H9 (cell line): ENCODE results near the gene RALGAPB. TPM values are rescaled to one million over a fixed set of nuclear protein-coding genes. Genes with fewer than 3 reads are reported as not detected.

Experiments
- DNase-seq: peaks from one replicate; pipeline ENCODE4 v3.0.0-alpha.2; 2017
- H2AFZ ChIP-seq: one replicate; pipeline ENCODE4 v1.6.1; 2013; ENCODE audit warnings: mild to moderate bottlenecking, low read length, control low read depth, moderate library complexity
- H2AK5ac ChIP-seq: 2 replicates; pipeline ENCODE4 v1.6.1; 2013; ENCODE audit warnings: low read length, control low read depth, mixed read lengths; ENCODE audit not compliant: insufficient read length
- H2BK120ac ChIP-seq: one replicate; pipeline ENCODE4 v1.6.1; 2013; ENCODE audit warnings: low read depth, mild to moderate bottlenecking, low read length, control low read depth, inconsistent platforms; ENCODE audit not compliant: poor library complexity, severe bottlenecking
- H2BK12ac ChIP-seq: 2 replicates; pipeline ENCODE4 v1.6.1; 2013; ENCODE audit warnings: low read length, control low read depth, mixed read lengths, low read depth; ENCODE audit not compliant: insufficient read length
- H2BK15ac ChIP-seq: 2 replicates; pipeline ENCODE4 v1.6.1; 2013; ENCODE audit warnings: low read depth, low read length, control low read depth
- H2BK20ac ChIP-seq: one replicate; pipeline ENCODE4 v1.6.1; 2013; ENCODE audit warnings: low read depth, mild to moderate bottlenecking, low read length, control low read depth, inconsistent platforms; ENCODE audit not compliant: poor library complexity, severe bottlenecking
- H2BK5ac ChIP-seq: 2 replicates; pipeline ENCODE4 v1.6.1; 2013; ENCODE audit warnings: low read length, control low read depth, mixed read lengths; ENCODE audit not compliant: insufficient read length
- H3K14ac ChIP-seq: 2 replicates; pipeline ENCODE4 v1.6.1; 2013; ENCODE audit warnings: low read length, control low read depth; ENCODE audit not compliant: insufficient read depth
- H3K18ac ChIP-seq: 2 replicates; pipeline ENCODE4 v1.6.1; 2013; ENCODE audit warnings: low read depth, mild to moderate bottlenecking, mixed read lengths, low read length, control low read depth; ENCODE audit not compliant: insufficient read length
- H3K23ac ChIP-seq: 2 replicates; pipeline ENCODE4 v1.6.1; 2013; ENCODE audit warnings: low read length, control low read depth, mixed read lengths, low read depth; ENCODE audit not compliant: insufficient read length
- H3K23me2 ChIP-seq: 2 replicates; pipeline ENCODE4 v1.6.1; 2013; ENCODE audit warnings: low read depth, mild to moderate bottlenecking, mixed read lengths, low read length, control low read depth; ENCODE audit not compliant: insufficient read length, poor library complexity, severe bottlenecking
- H3K27ac ChIP-seq: 2 replicates; pipeline ENCODE4 v1.5.1; 2013; ENCODE audit warnings: low read length, control low read depth, mixed read lengths, low read depth; ENCODE audit not compliant: insufficient read length
- H3K27me3 ChIP-seq: 2 replicates; pipeline ENCODE4 v1.6.1; 2013; ENCODE audit warnings: low read length, control low read depth, inconsistent platforms; ENCODE audit not compliant: insufficient read depth
- H3K4ac ChIP-seq: 2 replicates; pipeline ENCODE4 v1.6.1; 2013; ENCODE audit warnings: low read depth, mild to moderate bottlenecking, control low read depth, inconsistent platforms, low read length, moderate library complexity
- H3K4me1 ChIP-seq: 2 replicates; pipeline ENCODE4 v1.6.1; 2013; ENCODE audit warnings: low read length, control low read depth, inconsistent platforms; ENCODE audit not compliant: insufficient read depth
- H3K4me2 ChIP-seq: 2 replicates; pipeline ENCODE4 v1.6.1; 2013; ENCODE audit warnings: low read length, control low read depth, mixed read lengths; ENCODE audit not compliant: insufficient read length, insufficient read depth
- H3K56ac ChIP-seq: 2 replicates; pipeline ENCODE4 v1.6.1; 2013; ENCODE audit warnings: low read depth, mild to moderate bottlenecking, mixed read lengths, low read length, control low read depth; ENCODE audit not compliant: insufficient read length
- H3K79me1 ChIP-seq: 2 replicates; pipeline ENCODE4 v1.6.1; 2013; ENCODE audit warnings: low read depth, mild to moderate bottlenecking, moderate library complexity, low read length, control low read depth, inconsistent platforms; ENCODE audit not compliant: insufficient read depth, poor library complexity, severe bottlenecking
- H3K79me2 ChIP-seq: 2 replicates; pipeline ENCODE4 v1.6.1; 2013; ENCODE audit warnings: low read length, control low read depth, inconsistent platforms; ENCODE audit not compliant: insufficient read depth
- H3K9ac ChIP-seq: 2 replicates; pipeline ENCODE4 v1.6.1; 2013; ENCODE audit warnings: low read length, control low read depth, mixed read lengths; ENCODE audit not compliant: insufficient read length; ENCODE audit errors: extremely low read depth
- H3K9me3 ChIP-seq: one replicate; pipeline ENCODE4 v1.6.1; 2013; ENCODE audit warnings: low read depth, low read length, inconsistent platforms; ENCODE audit not compliant: control insufficient read depth
- H3T11ph ChIP-seq: one replicate; pipeline ENCODE4 v1.6.1; 2013; ENCODE audit warnings: mild to moderate bottlenecking, low read length, control low read depth, inconsistent platforms
- H4K20me1 ChIP-seq: one replicate; pipeline ENCODE4 v1.6.1; 2013; ENCODE audit not compliant: control insufficient read depth, insufficient read length, insufficient read depth
- H4K5ac ChIP-seq: 2 replicates; pipeline ENCODE4 v1.6.1; 2013; ENCODE audit warnings: low read depth, mild to moderate bottlenecking, mixed read lengths, low read length, control low read depth; ENCODE audit not compliant: insufficient read length
- H4K8ac ChIP-seq: replicated peaks from 2 replicates; pipeline ENCODE4 v1.6.1; 2013; ENCODE audit warnings: low read length, control low read depth, mixed read lengths, low read depth; ENCODE audit not compliant: insufficient read length
- H4K91ac ChIP-seq: 2 replicates; pipeline ENCODE4 v1.6.1; 2013; ENCODE audit warnings: low read depth, mild to moderate bottlenecking, moderate library complexity, mixed read lengths, low read length, control low read depth; ENCODE audit not compliant: insufficient read length
- H3K27ac Mint-ChIP-seq, 3 experiments: 2 replicates in 2 of 3; 3 replicates in 1 of 3; pipeline ENCODE4 v1.8.0; 2020 to 2021; ENCODE audit warnings: mixed read lengths in 3 of 3, mild to moderate bottlenecking in 1 of 3, moderate library complexity in 1 of 3
- H3K27me3 Mint-ChIP-seq: 2 replicates; pipeline ENCODE4 v1.8.0; 2021; ENCODE audit warnings: low read depth, mild to moderate bottlenecking, moderate library complexity, mixed read lengths
- H3K36me3 Mint-ChIP-seq, 3 experiments: 2 replicates in 2 of 3; 3 replicates in 1 of 3; pipeline ENCODE4 v1.8.0; 2020 to 2021; ENCODE audit warnings: low read depth in 3 of 3, mixed read lengths in 3 of 3; ENCODE audit not compliant: insufficient read depth in 1 of 3
- H3K4me1 Mint-ChIP-seq, 2 experiments: 2 replicates each; pipeline ENCODE4 v1.8.0; 2020; ENCODE audit warnings: mixed read lengths in 2 of 2
- H3K4me3 Mint-ChIP-seq, 2 experiments: 2 replicates in 1 of 2; 3 replicates in 1 of 2; pipeline ENCODE4 v1.8.0; 2020 to 2021; ENCODE audit warnings: mild to moderate bottlenecking in 2 of 2, mixed read lengths in 2 of 2, moderate library complexity in 1 of 2
- H3K9me3 Mint-ChIP-seq, 2 experiments: 2 replicates in 1 of 2; 3 replicates in 1 of 2; pipeline ENCODE4 v1.8.0; 2020; ENCODE audit warnings: mild to moderate bottlenecking in 2 of 2, mixed read lengths in 2 of 2, moderate library complexity in 1 of 2
- WGBS: extraction: QIAGEN DNeasy Blood & Tissue Kit; methylation state at CpG from one replicate; pipeline ENCODE4 v1.1.7; 2013; ENCODE audit warnings: missing lambda C conversion rate, low lambda C conversion rate, mixed read lengths; ENCODE audit not compliant: insufficient read length; ENCODE audit errors: extremely low coverage; 5-methylcytosine and 5-hydroxymethylcytosine counted together
- total RNA-seq: library from RNA; stranded (reverse); gene quantifications from 2 replicates; pipeline ENCODE4 v1.2.1, GENCODE V29; 2021
- TF ChIP-seq, protein P1 (sequence below): fragments of 200-600 bp; sonication (generic); conservative IDR thresholded peaks from 3 replicates; pipeline ENCODE4 v1.8.0; 2021; ENCODE audit warnings: antibody characterized with exemption, mild to moderate bottlenecking

RALGAPB gene
- total RNA-seq, 1 experiment from 2014 or later = 28.5 TPM

DNA sequence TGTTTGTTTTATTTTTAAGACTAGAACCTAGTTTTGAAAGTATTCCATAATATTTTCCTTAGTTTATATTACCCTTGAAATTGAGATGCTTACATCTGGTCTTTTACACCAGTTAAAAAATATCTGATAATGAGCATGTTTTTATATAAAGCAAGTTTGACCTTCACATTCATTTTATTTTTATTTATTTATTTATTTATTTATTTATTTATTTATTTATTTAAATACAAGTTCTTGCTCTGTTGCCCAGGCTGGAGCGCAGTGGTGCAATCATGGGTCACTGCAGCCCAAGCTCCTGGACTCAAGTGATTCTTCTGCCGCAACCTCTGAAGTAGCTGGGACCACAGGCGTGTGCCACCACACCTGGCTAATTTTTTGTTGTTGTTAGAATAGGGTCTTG is 55.5 kb downstream of the RALGAPB start:
- H2AK5ac ChIP-seq = no peak overlapping the region
- no peaks in the 10 kb centered on the region for H4K20me1 ChIP-seq
- H3K79me1 ChIP-seq = no peaks in the 10 kb centered on the region
- no peaks in the 10 kb centered on the region for H3K4me1 Mint-ChIP-seq
- no peaks in the 10 kb centered on the region for H3K4me1 ChIP-seq
- H2AFZ ChIP-seq = no peak overlapping the region
- no peak for DNase-seq
- no peak overlapping the region for H3K56ac ChIP-seq
- no peaks in the 10 kb centered on the region for H3K79me2 ChIP-seq
- no peak overlapping the region for H4K91ac ChIP-seq
- no peaks in the 10 kb centered on the region for H3K23me2 ChIP-seq
- no peak overlapping the region for H3K4ac ChIP-seq
- H3K27ac Mint-ChIP-seq = no peak overlapping the region
- H2BK20ac ChIP-seq = no peak overlapping the region
- no CpG with 5 or more reads among the region's 3 CpGs for WGBS
- H3K36me3 Mint-ChIP-seq = peaks cover 1 to 45% (median 31%) of the 10 kb centered on the region in 3 experiments; a peak in 6 of 7 replicates
- H2BK120ac ChIP-seq = no peak overlapping the region
- no peak overlapping the region for H3K23ac ChIP-seq
- H3K4me3 Mint-ChIP-seq = no peak overlapping the region
- H3T11ph ChIP-seq = no peak overlapping the region
- H2BK5ac ChIP-seq = no peak overlapping the region
- no peak overlapping the region for H3K14ac ChIP-seq
- no peak overlapping the region for H3K27ac ChIP-seq
- no peak overlapping the region for H3K18ac ChIP-seq
- H3K9ac ChIP-seq = no peak overlapping the region
- no peak overlapping the region for H4K8ac ChIP-seq
- TF ChIP-seq, protein P1, sequence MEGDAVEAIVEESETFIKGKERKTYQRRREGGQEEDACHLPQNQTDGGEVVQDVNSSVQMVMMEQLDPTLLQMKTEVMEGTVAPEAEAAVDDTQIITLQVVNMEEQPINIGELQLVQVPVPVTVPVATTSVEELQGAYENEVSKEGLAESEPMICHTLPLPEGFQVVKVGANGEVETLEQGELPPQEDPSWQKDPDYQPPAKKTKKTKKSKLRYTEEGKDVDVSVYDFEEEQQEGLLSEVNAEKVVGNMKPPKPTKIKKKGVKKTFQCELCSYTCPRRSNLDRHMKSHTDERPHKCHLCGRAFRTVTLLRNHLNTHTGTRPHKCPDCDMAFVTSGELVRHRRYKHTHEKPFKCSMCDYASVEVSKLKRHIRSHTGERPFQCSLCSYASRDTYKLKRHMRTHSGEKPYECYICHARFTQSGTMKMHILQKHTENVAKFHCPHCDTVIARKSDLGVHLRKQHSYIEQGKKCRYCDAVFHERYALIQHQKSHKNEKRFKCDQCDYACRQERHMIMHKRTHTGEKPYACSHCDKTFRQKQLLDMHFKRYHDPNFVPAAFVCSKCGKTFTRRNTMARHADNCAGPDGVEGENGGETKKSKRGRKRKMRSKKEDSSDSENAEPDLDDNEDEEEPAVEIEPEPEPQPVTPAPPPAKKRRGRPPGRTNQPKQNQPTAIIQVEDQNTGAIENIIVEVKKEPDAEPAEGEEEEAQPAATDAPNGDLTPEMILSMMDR = no peak
- no peak overlapping the region for H2BK12ac ChIP-seq
- no peak overlapping the region for H4K5ac ChIP-seq
- no peaks in the 10 kb centered on the region for H3K27me3 Mint-ChIP-seq
- no peaks in the 10 kb centered on the region for H3K9me3 Mint-ChIP-seq
- no peaks in the 10 kb centered on the region for H3K9me3 ChIP-seq
- no peaks in the 10 kb centered on the region for H3K27me3 ChIP-seq
- no peak overlapping the region for H2BK15ac ChIP-seq
- no peak overlapping the region for H3K4me2 ChIP-seq
